Psoas muscle (tissue), 8 donors: ENCODE results near the gene PODXL2. TPM values are rescaled to one million over a fixed set of nuclear protein-coding genes. Genes with fewer than 3 reads are reported as not detected.

Experiments used
- ATAC-seq, 4 donors: fragments of 200-7000 bp; cut with Tn5 transposase; one replicate each; pipeline ENCODE4 v1.9.1; 2020; ENCODE audit warnings: moderate library complexity in 3 of 4, mild to moderate bottlenecking in 2 of 4
- DNase-seq, 2 donors: peaks; one replicate each; pipeline ENCODE4 v3.0.0-alpha.2; 2020
- H3K27ac ChIP-seq: fragments of 200-600 bp; one replicate; pipeline ENCODE4 v1.8.0; 2022
- H3K27me3 ChIP-seq, 3 donors: fragments of 200-600 bp in 1 of 3; one replicate each; pipeline versions ENCODE4 v1.6.1 to v1.8.0; 2013 to 2022; ENCODE audit warnings: low read length in 2 of 3, mild to moderate bottlenecking in 2 of 3, moderate library complexity in 1 of 3; ENCODE audit not compliant: insufficient read depth in 3 of 3
- H3K36me3 ChIP-seq, 2 donors: fragments of 200-600 bp in 1 of 2; one replicate each; pipeline versions ENCODE4 v1.6.1 to v1.8.0; 2013 to 2022; ENCODE audit warnings: low read depth in 1 of 2, mild to moderate bottlenecking in 1 of 2, moderate library complexity in 1 of 2; ENCODE audit not compliant: insufficient read depth in 1 of 2
- H3K4me1 ChIP-seq: fragments of 200-600 bp; one replicate; pipeline ENCODE4 v1.8.0; 2022
- H3K4me3 ChIP-seq: fragments of 200-600 bp; one replicate; pipeline ENCODE4 v1.8.0; 2022; ENCODE audit warnings: mild to moderate bottlenecking
- H3K9me3 ChIP-seq: fragments of 200-600 bp; one replicate; pipeline ENCODE4 v1.8.0; 2022
- CTCF ChIP-seq: fragments of 200-600 bp; IDR thresholded peaks from one replicate; pipeline ENCODE4 v1.8.0; 2022; ENCODE audit warnings: antibody characterized with exemption
- WGBS, 3 donors: extraction: QIAGEN DNeasy Blood & Tissue Kit; methylation state at CpG; one replicate each; pipeline versions ENCODE4 v1.1.6 to v1.1.7; 2013; 5-methylcytosine and 5-hydroxymethylcytosine counted together
- intact Hi-C, 2 donors: fragments of 100-400 bp; cut with DNase I; formaldehyde crosslinking; loops; one replicate each; pipeline versions ENCODE4 v1.11.0 to v1.14.2; 2022
- polyA plus RNA-seq, 3 donors: library from polyadenylated mRNA; stranded (reverse); fragments of 200-250 nt; gene quantifications; one replicate each; pipeline ENCODE4 v1.2.3, GENCODE V29; 2013
- total RNA-seq, 4 donors: library from RNA; stranded (reverse); fragmentation: NEBNext Ultra II Directional in 2 of 4; extraction: Animal tissue kit (Norgen Biotek cat#: 25700) in 2 of 4; gene quantifications; one replicate each; pipeline versions ENCODE4 v1.2.1 to v1.2.4, GENCODE V29; 2021 to 2023
- donor health status: healthy with polysubstance abuse.
- donor health status: DM: no; HTN: no; CAD: no; lungs with moderate emphysema.
- donor health status: Bipolar disorder and iron deficiency.
- donor health status: healthy.
- donor health status: DM: yes; HTN: yes; CAD: no.
- donor health status: DM: no; HTN: no; CAD: no.
- donor health status: DM: no; HTN: no; CAD: no.
- donor health status: DM: yes; HTN: yes; CAD: no.

PODXL2 gene
- total and polyA plus RNA-seq, 7 donors: 1.4 to 3.0 (median 2.1) TPM

GRCh38 chr3:127676456-127676855, 47.5 kb downstream of the PODXL2 start:
- H3K27ac ChIP-seq: no peak overlapping the region
- H3K27me3 ChIP-seq: no peaks in the 10 kb centered on the region
- no peak for TF ChIP-seq CTCF
- ATAC-seq (no peak), DNase-seq (peak in 1 of 2 donors; percentile 45)
- H3K36me3 ChIP-seq: peaks cover 0 to 51% of the 10 kb centered on the region in 2 donors
- peaks cover 21% of the 10 kb centered on the region for H3K4me1 ChIP-seq
- no peak overlapping the region for H3K4me3 ChIP-seq
- no peaks in the 10 kb centered on the region for H3K9me3 ChIP-seq
- intact Hi-C loops: no loop called here
- WGBS, 3 donors: 69 to 73% (median 70%) methylated on average over 4 of the region's 4 CpGs

GRCh38 chr3:127676921-127677351, 48.0 kb downstream of the PODXL2 start:
- no peak for DNase-seq
- Histone ChIP-seq H3K4me1 (peaks cover 21% of the 10 kb centered on the region), H3K36me3 (peaks cover 0 to 51% of the 10 kb centered on the region in 2 donors), H3K27me3 (no peaks in the 10 kb centered on the region), H3K4me3 (no peak overlapping the region), H3K9me3 (no peaks in the 10 kb centered on the region), H3K27ac (no peak overlapping the region)
- no peak for ATAC-seq
- WGBS, 3 donors: 92 to 96% (median 94%) methylated on average over 21 of the region's 21 CpGs
- intact Hi-C loops: no loop called here
- TF ChIP-seq CTCF: no peak

- no peak overlapping the region for H3K4me3 ChIP-seq
- peaks cover 0 to 51% of the 10 kb centered on the region in 2 donors for H3K36me3 ChIP-seq
Measured at GRCh38 chr3:127677541-127678314, 48.7 kb downstream of the PODXL2 start.

GRCh38 chr3:127678315-127678599, 49.3 kb downstream of the PODXL2 start:
- DNase-seq (no peak), ATAC-seq (peak in 1 of 4 donors; percentile 2)
- Histone ChIP-seq H3K4me1 (peaks cover 19% of the 10 kb centered on the region), H3K36me3 (peaks cover 0 to 51% of the 10 kb centered on the region in 2 donors), H3K4me3 (no peak overlapping the region), H3K27me3 (no peaks in the 10 kb centered on the region), H3K27ac (peak overlapping the region; percentile 67), H3K9me3 (no peaks in the 10 kb centered on the region)
- no peak for TF ChIP-seq CTCF
- 94 to 95% (median 94%) methylated on average over 8 of the region's 8 CpGs for WGBS, 3 donors
- intact Hi-C loops: no loop called here

More at GRCh38 chr3:127677541-127678314, 48.7 kb downstream of the PODXL2 start:
- ATAC-seq: no peak
- TF ChIP-seq CTCF: no peak
- H3K9me3 ChIP-seq: no peaks in the 10 kb centered on the region
- intact Hi-C loops: no loop called here
- no peaks in the 10 kb centered on the region for H3K27me3 ChIP-seq
- H3K27ac ChIP-seq: peak overlapping the region; percentile 67
- WGBS, 3 donors: 87 to 91% (median 90%) methylated on average over 17 of the region's 17 CpGs
- H3K4me1 ChIP-seq: peaks cover 19% of the 10 kb centered on the region
- peak in 1 of 2 donors; percentile 45 for DNase-seq
